ENCODE measurements around the gene ASCC3. TPM values are rescaled to one million over a fixed set of nuclear protein-coding genes. Genes with fewer than 3 reads are reported as not detected.

Gene ASCC3
- total RNA-seq, 1 donor from 2014 or later = 13.9 TPM

DNA sequence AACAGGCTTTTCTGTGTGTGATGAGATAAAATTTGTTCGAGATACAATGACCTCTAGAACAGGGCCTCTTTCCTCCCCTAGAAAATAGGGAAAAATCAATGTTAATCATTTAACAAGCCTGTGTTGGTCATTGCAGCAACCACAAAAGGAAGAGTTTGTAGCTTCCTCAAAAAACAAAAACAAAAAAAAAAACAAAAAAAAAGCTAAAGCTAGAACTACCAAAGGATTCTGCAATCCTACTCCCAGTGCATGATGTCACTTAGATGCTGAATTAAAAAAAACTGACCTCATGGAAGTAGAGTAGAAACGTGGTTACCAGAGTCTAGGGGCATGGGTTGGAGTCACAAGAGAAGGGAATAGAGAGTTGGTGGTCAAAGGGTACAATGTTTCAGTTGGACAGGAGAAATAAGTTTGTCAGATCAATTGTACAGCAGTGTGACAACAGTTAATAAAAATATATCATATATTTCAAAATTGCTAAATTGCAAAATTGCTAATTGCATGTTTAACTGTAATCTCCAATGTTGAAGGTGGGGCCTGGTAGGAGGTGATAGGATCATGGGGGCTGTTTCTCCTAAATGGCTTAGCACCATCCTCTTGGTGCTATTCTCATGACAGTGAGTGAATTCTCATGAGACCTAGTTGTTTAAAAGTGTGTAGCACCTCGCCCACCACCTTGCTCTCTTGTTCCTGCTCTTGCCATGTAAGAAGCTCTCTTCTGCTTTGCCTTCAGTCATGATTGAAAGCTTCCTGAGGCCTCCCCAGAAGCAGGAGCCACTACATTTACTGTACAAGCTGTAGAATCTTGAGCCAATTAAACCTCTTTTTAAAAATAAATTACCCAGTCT lies 253.0 kb downstream of the ASCC3 start:
- intact Hi-C loops (cut with DNase I) = no loop called here
- DNase-seq (no peak), ATAC-seq (ENCODE audit: poor library complexity) (no peak)

DNA sequence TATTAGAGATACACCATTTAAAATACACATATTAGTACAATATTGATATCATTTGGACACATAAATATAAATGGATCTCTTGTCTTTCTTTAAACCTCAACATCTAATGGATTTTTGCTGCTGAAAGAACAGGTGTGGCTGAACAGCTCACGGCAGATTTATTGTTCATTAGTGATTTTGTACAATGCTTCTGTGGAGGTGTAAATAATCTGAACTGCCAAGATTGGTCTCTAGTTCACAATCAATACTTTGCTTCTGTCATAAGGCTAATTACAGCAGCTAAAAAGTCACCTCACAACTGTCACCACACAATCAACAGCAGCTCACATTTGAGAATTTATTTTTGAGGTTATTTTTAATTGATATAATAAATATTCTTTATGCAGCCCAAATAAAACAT lies 254.4 kb downstream of the ASCC3 start:
- ATAC-seq (ENCODE audit: poor library complexity) = no peak
- DNase-seq = no peak

DNA sequence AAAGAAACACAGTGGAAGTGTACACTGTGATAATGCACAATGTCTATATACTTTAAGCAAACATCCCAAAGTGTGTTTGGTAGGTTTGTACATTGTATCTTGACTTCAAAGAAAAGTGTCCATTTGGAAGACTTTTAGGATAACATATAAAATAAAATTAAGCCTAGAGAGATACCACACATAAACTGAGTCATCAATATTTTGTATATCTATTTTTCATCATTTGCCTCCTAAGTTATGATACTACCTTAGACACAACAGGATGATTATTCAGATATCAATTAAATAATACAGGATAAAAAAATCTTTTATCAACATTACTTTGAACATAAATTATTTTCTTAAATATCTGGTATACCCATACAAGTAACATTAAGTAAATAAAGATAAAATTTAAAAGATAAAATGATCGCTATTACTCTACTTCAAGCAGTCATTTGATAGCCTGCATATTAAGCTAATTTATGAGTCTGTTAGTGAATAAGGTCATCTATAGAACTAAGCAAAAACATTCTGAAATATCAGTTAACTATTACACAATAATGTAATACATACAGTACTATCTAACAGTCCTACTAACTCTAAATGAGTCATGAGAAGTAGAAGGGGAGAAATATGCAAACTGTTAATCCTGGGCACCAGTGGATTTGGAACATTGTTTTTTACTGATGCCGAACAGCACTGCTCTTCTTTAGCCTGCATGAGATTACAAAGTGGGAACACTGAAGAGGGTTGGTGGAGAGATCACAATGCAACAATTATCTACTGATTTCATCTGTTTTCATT lies 258.0 kb downstream of the ASCC3 start:
- DNase-seq (no peak), ATAC-seq (ENCODE audit: poor library complexity) (no peak)
- intact Hi-C loops (cut with DNase I) = no loop called here

More for the DNA sequence above, 254.4 kb downstream of the ASCC3 start:
- intact Hi-C loops (cut with DNase I) = no loop called here

DNA sequence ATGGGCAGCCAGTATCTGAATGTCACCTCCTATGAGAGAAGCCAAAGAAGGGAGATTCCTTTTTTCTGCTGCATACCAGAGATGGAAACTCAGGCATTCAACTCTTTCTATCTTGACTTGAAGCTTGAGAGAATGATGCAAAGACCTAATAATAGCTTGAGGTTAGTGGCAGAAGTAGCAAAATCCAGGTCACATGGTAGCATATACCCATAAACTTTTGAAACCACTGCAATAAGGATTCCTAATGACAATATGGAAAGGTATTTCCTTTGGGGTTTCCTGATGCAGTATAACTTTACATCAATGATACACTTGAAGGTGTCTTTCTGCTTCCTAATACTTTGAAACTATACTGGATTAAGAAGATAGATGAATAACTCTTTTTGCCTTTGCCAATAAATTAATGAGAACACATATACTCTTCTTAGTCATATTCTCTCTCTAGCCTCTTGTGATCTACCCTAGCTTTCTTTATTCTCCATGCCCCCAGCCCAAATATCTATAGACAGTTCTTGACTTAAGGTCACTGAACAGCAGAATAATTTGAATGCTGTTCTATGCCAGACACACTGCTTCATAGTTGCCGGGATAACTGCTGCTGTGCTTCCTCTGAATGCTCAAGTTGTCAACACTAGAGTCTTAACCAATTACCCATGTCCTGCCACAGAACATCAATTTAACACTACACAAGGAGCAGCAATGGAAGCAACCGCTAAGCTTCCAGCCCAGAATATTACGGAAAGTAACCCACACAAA lies 260.9 kb downstream of the ASCC3 start:
- intact Hi-C loops (cut with DNase I) = no loop called here
- DNase-seq = no peak
- ATAC-seq (ENCODE audit: poor library complexity) = no peak

DNA sequence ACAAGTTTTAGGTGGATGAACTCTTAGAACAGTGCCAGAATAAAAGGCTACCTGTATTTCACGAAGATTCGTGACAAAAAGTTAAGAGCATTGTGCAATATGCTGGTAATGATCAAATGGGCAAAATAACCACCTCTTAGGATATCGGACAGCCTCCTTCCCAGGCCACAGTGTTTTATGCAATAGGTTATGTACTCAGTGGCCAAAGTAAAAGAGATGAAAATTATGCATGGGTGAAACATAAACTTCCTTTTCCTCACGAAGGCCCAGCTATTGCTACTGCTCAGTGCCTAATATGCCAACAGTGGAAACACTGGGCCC lies 262.8 kb downstream of the ASCC3 start:
- ATAC-seq (ENCODE audit: poor library complexity) (no peak), DNase-seq (no peak)
- intact Hi-C loops (cut with DNase I) = no loop called here

DNA sequence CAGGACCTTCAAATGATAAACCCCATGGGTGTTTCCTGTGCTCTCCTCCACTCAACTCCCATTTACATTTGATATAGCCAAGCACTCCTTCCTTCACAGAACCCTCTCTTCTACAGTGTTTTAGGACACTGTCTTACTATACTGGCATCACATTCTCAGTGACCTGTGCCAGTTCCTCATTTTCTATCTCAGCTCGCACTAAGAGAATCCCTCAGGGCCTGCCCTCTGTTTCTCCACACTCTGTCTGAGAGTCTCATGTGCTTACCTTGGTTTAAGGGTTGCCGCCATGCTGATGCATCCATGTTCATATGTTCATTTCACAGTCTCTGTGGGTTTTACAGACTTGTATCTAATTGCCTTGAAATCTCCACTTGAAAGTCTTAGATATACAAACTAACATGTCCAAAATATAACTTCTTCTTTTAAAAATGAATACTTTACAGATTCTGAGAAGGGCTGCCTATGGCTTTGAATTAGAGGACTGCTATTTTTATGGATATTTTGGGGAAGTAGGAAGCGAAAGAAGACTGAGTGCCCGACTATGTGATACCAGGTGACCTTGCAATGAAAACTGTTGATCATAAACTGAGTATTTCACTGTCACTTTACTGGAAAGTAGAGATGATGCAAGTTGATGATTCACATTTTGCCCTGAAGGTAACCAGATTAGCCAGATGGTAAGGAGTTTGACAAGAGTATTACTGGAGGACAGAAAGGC lies 263.3 kb downstream of the ASCC3 start:
- DNase-seq = no peak
- no peak for ATAC-seq (ENCODE audit: poor library complexity)
- intact Hi-C loops (cut with DNase I) = no loop called here

DNA sequence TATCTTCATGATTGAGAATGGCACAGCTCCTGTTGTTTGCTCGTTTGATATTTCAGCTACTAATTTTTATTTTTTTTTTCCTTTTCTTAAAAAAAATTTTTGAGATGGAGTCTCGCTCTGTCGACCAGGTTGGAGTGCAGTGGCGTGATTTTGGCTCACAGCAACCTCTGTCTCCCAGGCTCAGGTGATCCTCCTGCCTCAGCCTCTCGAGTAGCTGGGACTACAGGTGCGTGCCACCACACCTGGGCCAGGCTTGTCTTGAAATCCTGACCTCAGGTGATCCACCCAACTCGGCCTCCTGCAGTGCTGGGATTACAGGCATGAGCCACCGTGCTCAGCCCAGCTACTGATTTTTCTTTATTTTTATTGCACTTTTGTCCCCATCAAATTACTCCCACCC lies 266.2 kb downstream of the ASCC3 start:
- ATAC-seq (ENCODE audit: poor library complexity) (no peak), DNase-seq (no peak)
- intact Hi-C loops (cut with DNase I) = no loop called here

DNA sequence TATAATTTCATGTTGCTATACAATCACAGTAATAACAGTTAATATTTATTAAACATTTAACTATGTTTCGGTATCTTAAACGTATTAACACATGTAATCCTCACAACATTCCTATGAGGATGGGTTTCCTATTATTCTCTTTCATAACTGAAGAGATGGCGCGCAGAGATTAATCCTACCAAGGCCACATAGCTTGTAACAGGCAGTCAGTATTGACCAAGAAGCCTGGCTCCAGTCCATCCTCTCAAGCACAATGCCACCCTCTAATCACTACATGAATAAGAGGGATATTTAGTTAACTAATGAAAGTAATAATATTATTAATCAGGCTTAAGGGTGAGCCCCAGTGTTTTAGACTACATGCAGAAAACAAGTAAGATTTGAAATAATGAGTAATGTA lies 266.7 kb downstream of the ASCC3 start:
- ATAC-seq (ENCODE audit: poor library complexity) = no peak
- intact Hi-C loops (cut with DNase I) = no loop called here
- DNase-seq = no peak

DNA sequence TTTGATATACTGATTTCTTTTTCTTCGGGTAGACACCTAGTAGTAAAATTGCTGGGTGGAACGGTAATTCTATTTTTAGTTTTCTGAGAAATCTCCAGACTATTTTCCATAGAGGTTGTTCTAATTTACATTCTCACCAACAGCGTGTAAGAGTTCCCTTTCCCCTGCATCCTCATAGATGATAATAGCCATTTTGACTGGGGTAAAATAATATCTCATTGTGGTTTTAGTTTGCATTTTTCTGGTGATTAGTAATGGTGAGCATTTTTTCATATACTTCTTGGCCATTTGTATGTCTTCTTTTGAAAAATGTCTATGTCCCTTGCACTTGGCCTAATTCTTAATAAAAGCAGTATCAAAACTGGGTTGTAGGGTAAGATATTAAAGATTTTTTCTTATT lies 267.5 kb downstream of the ASCC3 start:
- intact Hi-C loops (cut with DNase I) = no loop called here
- ATAC-seq (ENCODE audit: poor library complexity) (no peak), DNase-seq (no peak)

DNA sequence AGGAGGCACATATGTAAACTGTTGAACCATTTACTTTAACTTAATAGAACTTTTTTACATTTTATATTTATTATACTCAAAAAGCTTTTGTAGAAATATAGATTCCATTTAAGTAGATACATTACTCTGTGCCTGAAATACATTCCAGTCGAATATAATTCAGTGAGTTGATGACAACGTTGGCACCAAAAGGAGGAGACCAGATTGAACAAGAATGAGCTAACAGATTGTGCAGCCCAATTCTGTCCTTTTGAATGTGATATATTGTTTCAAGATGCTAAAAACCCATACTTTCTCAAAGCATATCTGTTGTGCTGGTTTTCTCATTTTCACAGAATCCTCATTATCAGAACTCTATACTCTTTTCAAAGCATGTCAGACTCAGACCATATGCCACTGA lies 269.0 kb downstream of the ASCC3 start:
- DNase-seq = no peak
- intact Hi-C loops (cut with DNase I) = no loop called here
- ATAC-seq (ENCODE audit: poor library complexity) = no peak

DNA sequence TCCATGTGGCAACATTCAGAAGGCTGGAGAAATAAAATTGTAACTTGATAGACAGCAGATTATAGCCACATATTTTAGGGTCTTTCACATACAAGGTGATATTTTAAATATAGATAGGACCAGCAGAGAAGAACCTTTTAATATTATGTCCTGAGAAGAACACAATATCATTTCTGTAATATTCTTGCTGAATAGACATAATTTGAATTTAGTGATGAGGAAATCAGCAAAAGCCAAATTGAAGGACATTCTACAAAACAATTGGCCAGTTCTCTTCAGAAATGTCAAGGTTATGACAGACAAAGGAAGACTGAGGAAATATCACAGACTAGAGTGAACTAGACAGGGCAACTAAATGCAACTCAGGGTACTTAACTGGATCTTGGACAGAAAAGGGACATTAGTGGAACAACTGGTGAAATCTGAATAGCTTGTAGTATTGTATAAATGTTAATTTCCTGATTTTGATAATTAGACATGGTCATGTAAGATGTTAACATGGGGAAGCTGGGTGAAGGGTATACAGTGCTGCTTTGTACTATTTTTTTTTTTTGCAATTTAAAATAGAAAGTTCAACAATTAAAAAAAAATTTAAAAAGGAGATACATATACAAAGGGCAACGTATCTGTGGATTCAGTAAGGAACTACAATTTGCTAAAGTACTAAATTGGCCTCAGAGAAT lies 281.9 kb downstream of the ASCC3 start:
- intact Hi-C loops (cut with DNase I) = no loop called here
- ATAC-seq (ENCODE audit: poor library complexity) (no peak), DNase-seq (no peak)

DNA sequence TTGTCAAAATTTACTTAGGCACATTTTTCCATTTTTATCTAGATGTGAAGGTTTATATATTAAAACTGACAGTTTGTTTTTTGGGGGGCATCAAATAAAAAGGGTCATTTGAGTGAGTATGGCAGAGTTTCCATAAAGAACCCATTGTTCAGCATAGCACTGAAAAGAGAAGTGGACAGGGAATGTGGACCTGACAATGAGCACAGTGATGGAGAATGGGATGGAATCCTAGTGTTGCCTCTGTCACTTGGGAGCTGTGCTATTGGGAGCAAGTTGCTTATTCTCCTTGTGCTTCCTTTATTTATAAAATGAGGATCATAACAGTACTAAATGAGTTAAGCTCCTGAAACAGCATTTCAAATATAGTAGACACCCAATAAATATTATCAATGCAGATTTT lies 285.7 kb downstream of the ASCC3 start:
- no peak for DNase-seq
- ATAC-seq (ENCODE audit: poor library complexity) = no peak
- intact Hi-C loops (cut with DNase I) = no loop called here

DNA sequence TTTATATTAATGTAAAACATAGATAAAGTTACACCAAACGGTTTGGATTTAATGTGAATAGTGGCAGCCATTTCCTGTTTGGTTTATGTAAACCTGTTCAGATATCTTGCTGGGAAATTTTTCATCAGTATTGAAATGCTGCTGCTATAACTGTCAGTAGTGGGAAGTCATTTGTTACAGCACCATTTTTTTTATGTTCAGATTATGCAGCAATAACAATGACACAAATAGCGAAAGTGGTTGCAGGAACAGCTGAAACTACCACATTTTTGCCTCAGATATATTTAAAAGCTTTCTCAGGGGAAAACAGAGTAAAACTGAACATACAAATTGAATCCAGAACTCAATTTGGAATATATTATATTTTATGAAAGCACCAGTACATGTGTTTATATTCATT lies 287.6 kb downstream of the ASCC3 start:
- ATAC-seq (ENCODE audit: poor library complexity) = no peak
- intact Hi-C loops (cut with DNase I) = no loop called here
- no peak for DNase-seq

DNA sequence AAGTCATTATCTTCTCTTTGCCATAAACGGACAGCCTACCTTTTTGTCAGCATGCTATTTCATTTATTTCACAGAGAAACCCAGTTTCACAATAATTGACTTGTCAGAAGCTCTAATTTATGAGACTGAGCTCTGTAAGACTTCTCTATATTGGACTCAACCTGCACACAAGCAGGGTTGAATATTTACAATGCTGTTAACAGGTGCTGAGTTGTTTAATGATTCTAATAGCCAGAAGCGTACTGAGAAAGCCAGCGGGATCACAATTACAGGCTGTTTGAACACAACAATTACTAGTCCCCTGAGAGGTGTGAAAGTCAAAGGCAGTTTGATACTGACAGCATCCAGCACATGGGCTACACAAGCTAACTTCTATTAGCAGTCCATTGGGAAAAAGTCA lies 288.2 kb downstream of the ASCC3 start:
- ATAC-seq (ENCODE audit: poor library complexity) = no peak
- DNase-seq = no peak
- intact Hi-C loops (cut with DNase I) = no loop called here

DNA sequence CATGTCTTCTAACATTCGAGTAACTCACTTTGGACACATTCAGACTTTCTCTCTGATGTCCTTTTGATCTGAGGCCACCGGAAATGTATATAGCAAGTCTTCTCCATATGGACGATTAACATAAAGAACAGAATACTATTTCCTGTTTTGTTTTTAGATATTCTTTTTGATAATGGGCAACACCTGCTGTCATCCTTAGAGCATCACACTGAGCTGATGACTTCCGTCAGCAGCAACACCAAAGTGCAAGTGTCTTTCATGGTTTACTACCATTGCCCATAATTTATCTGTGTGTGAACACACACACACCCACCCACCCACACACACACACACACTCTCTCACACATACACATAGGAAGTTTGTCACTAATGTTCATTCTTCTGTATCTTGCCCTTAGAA lies 303.7 kb downstream of the ASCC3 start:
- ATAC-seq (ENCODE audit: poor library complexity) = no peak
- intact Hi-C loops (cut with DNase I) = no loop called here
- DNase-seq = no peak

DNA sequence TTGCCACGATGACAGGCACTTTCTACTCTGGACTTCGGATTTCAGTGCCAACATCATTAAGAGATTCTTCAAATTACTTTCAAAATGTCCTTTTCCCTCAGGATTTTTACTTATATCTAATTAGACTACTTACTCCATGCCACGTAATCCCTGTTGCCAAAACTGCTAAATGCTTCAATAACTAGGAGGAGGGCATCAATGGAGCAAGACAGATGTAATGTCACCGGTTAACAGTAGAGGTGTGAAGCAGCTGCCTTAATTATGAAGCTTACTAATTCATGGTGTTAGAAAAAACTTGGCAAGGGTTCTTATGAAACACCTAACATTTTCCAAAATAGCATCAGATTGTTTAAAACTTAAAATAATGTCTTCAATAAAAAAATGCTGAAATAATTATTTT lies 305.2 kb downstream of the ASCC3 start:
- DNase-seq = no peak
- intact Hi-C loops (cut with DNase I) = no loop called here
- no peak for ATAC-seq (ENCODE audit: poor library complexity)

DNA sequence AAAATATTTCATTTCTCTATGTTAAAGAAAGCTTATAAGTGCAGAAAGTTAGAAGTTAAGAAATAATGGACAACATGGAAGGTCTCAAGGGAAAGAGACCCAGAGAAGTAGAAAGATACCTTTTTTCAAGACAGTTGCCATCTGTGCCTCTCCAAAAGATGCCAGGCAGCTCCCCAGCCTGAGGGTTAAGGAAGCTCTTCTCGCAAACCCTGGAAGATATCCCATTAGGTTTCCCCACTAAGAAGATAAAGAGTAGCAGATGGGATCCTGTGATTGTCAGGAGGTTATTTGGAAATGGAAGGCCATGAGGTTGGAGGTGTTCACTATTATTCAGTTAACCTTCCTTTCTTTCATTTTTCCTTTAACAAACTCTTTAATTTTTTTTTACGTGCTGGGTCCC lies 306.3 kb downstream of the ASCC3 start:
- intact Hi-C loops (cut with DNase I) = no loop called here
- ATAC-seq (ENCODE audit: poor library complexity) (no peak), DNase-seq (no peak)

DNA sequence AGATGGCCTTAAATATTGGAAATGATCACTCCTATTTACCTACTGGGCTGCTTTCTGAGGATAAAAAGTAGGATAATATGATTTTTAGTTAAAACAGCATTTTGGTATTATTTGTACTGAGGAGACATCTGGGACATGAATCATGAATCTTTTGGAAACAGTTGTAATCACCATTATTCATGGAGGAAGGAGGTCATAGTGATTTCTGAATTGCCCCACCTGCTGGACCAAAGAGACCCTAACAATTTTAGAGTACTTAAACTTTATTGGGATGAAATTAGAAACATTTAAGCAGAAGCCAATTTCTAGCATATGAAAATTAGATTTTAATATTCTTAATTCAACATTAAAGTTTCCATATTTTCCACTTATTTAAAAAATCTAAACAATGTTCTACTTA lies 308.0 kb downstream of the ASCC3 start:
- intact Hi-C loops (cut with DNase I) = no loop called here
- DNase-seq (no peak), ATAC-seq (ENCODE audit: poor library complexity) (no peak)

DNA sequence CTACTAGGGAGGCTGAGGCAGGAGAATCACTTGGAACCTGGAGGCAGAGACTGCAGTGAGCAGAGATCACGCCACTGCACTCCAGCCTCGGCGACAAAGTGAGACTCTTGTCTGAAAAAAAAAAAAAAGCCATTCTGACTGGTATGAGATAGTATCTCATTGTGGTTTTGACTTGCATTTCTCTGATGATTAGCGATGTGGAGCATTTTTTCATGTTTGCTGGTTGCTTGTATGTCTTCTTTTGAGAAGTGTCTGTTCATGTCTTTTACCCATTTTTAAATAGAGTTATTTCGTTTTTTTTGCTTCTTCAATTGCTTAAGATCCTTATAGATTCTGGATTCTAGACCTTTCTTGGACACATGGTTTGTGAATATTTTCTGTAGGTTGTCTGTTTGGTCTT lies 312.9 kb downstream of the ASCC3 start:
- DNase-seq (no peak), ATAC-seq (ENCODE audit: poor library complexity) (no peak)
- intact Hi-C loops (cut with DNase I) = no loop called here

All from Right ventricle myocardium superior (tissue), 1 donor.